Bronchial epithelial cell (primary cell): Measurements from ENCODE around the gene CCDC126. TPM values are rescaled to one million over a fixed set of nuclear protein-coding genes. Genes with fewer than 3 reads are reported as not detected.

Experiments
- DNase-seq: peaks from one replicate; pipeline ENCODE4 v3.0.0-alpha.2; 2010; ENCODE audit warnings: low read depth
- FAIRE-seq: peaks from 2 replicates; lab custom pipeline; 2011; peaks lifted over from hg19 to GRCh38; lab: Jason Lieb, UNC
- H3K27me3 ChIP-seq: 2 replicates; pipeline ENCODE4 v1.5.1; 2011; ENCODE audit warnings: low read length; ENCODE audit not compliant: control insufficient read depth, insufficient read depth
- H3K36me3 ChIP-seq: 2 replicates; pipeline ENCODE4 v1.5.1; 2011; ENCODE audit warnings: low read length; ENCODE audit not compliant: control insufficient read depth, insufficient read depth
- H3K4me3 ChIP-seq: 2 replicates; pipeline ENCODE4 v1.5.1; 2011; ENCODE audit warnings: mild to moderate bottlenecking, low read depth, low read length, control low read depth
- total RNA-seq: library from RNA; depleted of rRNA; stranded (reverse); fragments of >200 nt; gene quantifications from 2 replicates; pipeline ENCODE4 v1.2.1, GENCODE V29; 2014
- TF ChIP-seq, protein P1 (sequence below): IDR thresholded peaks from 2 replicates; pipeline ENCODE4 v1.5.1; 2011; ENCODE audit warnings: mild to moderate bottlenecking, moderate library complexity, low read length, control low read depth, inconsistent platforms; ENCODE audit not compliant: insufficient read depth, severe bottlenecking

CCDC126 gene
- total RNA-seq, 1 donor from 2014 or later, result 11.1 TPM

- TF ChIP-seq, protein P1, sequence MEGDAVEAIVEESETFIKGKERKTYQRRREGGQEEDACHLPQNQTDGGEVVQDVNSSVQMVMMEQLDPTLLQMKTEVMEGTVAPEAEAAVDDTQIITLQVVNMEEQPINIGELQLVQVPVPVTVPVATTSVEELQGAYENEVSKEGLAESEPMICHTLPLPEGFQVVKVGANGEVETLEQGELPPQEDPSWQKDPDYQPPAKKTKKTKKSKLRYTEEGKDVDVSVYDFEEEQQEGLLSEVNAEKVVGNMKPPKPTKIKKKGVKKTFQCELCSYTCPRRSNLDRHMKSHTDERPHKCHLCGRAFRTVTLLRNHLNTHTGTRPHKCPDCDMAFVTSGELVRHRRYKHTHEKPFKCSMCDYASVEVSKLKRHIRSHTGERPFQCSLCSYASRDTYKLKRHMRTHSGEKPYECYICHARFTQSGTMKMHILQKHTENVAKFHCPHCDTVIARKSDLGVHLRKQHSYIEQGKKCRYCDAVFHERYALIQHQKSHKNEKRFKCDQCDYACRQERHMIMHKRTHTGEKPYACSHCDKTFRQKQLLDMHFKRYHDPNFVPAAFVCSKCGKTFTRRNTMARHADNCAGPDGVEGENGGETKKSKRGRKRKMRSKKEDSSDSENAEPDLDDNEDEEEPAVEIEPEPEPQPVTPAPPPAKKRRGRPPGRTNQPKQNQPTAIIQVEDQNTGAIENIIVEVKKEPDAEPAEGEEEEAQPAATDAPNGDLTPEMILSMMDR, result no peak
- Histone ChIP-seq H3K27me3 (no peaks in the 10 kb centered on the region), H3K4me3 (no peak overlapping the region), H3K36me3 (no peaks in the 10 kb centered on the region)
- peak; percentile 72 for DNase-seq
- peak; percentile 55 for FAIRE-seq
Measured at GRCh38 chr7:23691320-23691719, 94.1 kb downstream of the CCDC126 start.

- DNase-seq (no peak), FAIRE-seq (no peak)
- Histone ChIP-seq H3K4me3 (no peak overlapping the region), H3K27me3 (no peaks in the 10 kb centered on the region), H3K36me3 (no peaks in the 10 kb centered on the region)
- TF ChIP-seq, protein P1, result no peak
Measured at GRCh38 chr7:23693224-23693623, 96.0 kb downstream of the CCDC126 start.

Other genes starting within 250 kb of the CCDC126 start
- gene IGF2BP3, start 126.9 kb upstream of the CCDC126 start, total RNA-seq, result 4.6 and 12.4 TPM in 2 replicates
- 21.3 and 28.4 TPM in 2 replicates for gene TRA2A, start 65.4 kb upstream of the CCDC126 start, total RNA-seq
- gene FAM221A, start 82.8 kb downstream of the CCDC126 start, total RNA-seq, result 2.6 and 5.0 TPM in 2 replicates
- under 0.01 and 0.26 TPM in 2 replicates for gene STK31, start 112.8 kb downstream of the CCDC126 start, total RNA-seq